Ovary (tissue), 9 donors: Measurements from ENCODE around the gene GALK2. TPM values are rescaled to one million over a fixed set of nuclear protein-coding genes. Genes with fewer than 3 reads are reported as not detected.

Experiments
- DNase-seq, 5 donors: peaks; one replicate each; pipeline ENCODE4 v3.0.0-alpha.2; 2019 to 2020
- H3K27ac ChIP-seq, 2 donors: fragments of 200-600 bp; one replicate each; pipeline versions ENCODE4 v1.5.1 to v1.8.0; 2019 to 2022
- H3K27me3 ChIP-seq: fragments of 200-600 bp; one replicate; pipeline ENCODE4 v1.8.0; 2022
- H3K36me3 ChIP-seq: fragments of 200-600 bp; sonication (generic); one replicate; pipeline ENCODE4 v1.5.1; 2019
- H3K4me1 ChIP-seq: one replicate; pipeline ENCODE4 v1.8.1; 2013; ENCODE audit warnings: mild to moderate bottlenecking, moderate library complexity; ENCODE audit not compliant: insufficient read depth
- H3K4me3 ChIP-seq: fragments of 200-600 bp; sonication (generic); one replicate; pipeline ENCODE4 v1.5.1; 2017
- H3K9me3 ChIP-seq, 2 donors: fragments of 200-600 bp in 1 of 2; sonication (generic) in 1 of 2; one replicate each; pipeline versions ENCODE4 v1.5.1 to v1.8.1; 2013 to 2019; ENCODE audit warnings: mild to moderate bottlenecking in 1 of 2, moderate library complexity in 1 of 2
- CTCF ChIP-seq, 3 donors: fragments of 450-650 bp in 2 of 3; fragments of 200-600 bp in 1 of 3; IDR thresholded peaks; one replicate each; pipeline versions ENCODE4 v1.5.1 to v1.8.0; 2016 to 2022; ENCODE audit warnings: antibody characterized with exemption in 3 of 3, mild to moderate bottlenecking in 1 of 3
- EP300 ChIP-seq: sonication (generic); formaldehyde crosslinking; IDR thresholded peaks from one replicate; pipeline ENCODE4 v1.6.1; 2017; ENCODE audit warnings: antibody characterized with exemption
- POLR2A ChIP-seq: fragments of 450-650 bp; IDR thresholded peaks from one replicate; pipeline ENCODE4 v1.6.1; 2017; ENCODE audit warnings: antibody characterized with exemption, mild to moderate bottlenecking, moderate library complexity
- WGBS, 3 donors: extraction: QIAGEN DNeasy Blood & Tissue Kit in 1 of 3; methylation state at CpG; one replicate each; pipeline versions ENCODE4 v1.1.5 to v1.1.7; 2013 to 2017; 5-methylcytosine and 5-hydroxymethylcytosine counted together
- intact Hi-C, 4 donors: fragments of 100-400 bp; cut with DNase I; formaldehyde crosslinking; loops; one replicate each; pipeline versions ENCODE4 v1.11.0 to v1.15.1; 2022 to 2023
- polyA plus RNA-seq, 2 donors: library from polyadenylated mRNA; stranded (reverse); fragments of 200-250 nt in 1 of 2; fragments of 350-450 nt in 1 of 2; fragmentation: Illumina TruSeq in 1 of 2; extraction: RNeasy Lipid Tissue Mini Kit (QIAGEN cat#74804) in 1 of 2; gene quantifications; one replicate each; pipeline ENCODE4 v1.2.3, GENCODE V29; 2013 to 2014
- total RNA-seq, 7 donors: library from RNA; depleted of rRNA in 2 of 7; stranded (reverse); fragments of >200 nt in 2 of 7; fragmentation: NEBNext Ultra II Directional in 3 of 7; extraction: Animal tissue kit (Norgen Biotek cat#: 25700) in 3 of 7; gene quantifications; one replicate each; pipeline versions ENCODE4 v1.1.0 to v1.2.4, GENCODE V29; 2016 to 2023
- donor health status: DM: no; HTN: no; CAD: no; lungs with moderate emphysema.
- donor health status: DM: no; HTN: no; CAD: no.
- donor health status: Bipolar disorder and iron deficiency.
- donor health status: DM: yes; HTN: yes; CAD: no.
- donor health status: DM: no; HTN: no; CAD: no.
- donor health status: DM: yes; HTN: yes; CAD: no.

Gene GALK2
- total and polyA plus RNA-seq, 9 donors = 14.4 to 49.2 (median 37.9) TPM

GRCh38 chr15:49151831-49152230 lies 18.2 kb upstream of the GALK2 start:
- WGBS, 3 donors = 56 to 71% (median 63%) methylated on average over 3 of the region's 3 CpGs
- no peak for TF ChIP-seq CTCF (IDR thresholded peaks at IDR 0.05)
- no peak for TF ChIP-seq EP300
- no peak for TF ChIP-seq POLR2A
- H3K4me1 ChIP-seq = peaks cover 2% of the 10 kb centered on the region
- H3K36me3 ChIP-seq = no peaks in the 10 kb centered on the region
- DNase-seq = no peak
- H3K4me3 ChIP-seq = no peak overlapping the region
- H3K27me3 ChIP-seq = no peaks in the 10 kb centered on the region
- no peak overlapping the region for H3K27ac ChIP-seq
- no peaks in the 10 kb centered on the region for H3K9me3 ChIP-seq
- intact Hi-C loops = no loop called here

GRCh38 chr15:49152552-49153312 lies 17.3 kb upstream of the GALK2 start:
- intact Hi-C loops = no loop called here
- Histone ChIP-seq H3K36me3 (no peaks in the 10 kb centered on the region), H3K4me1 (peaks cover 2% of the 10 kb centered on the region), H3K9me3 (no peaks in the 10 kb centered on the region), H3K27ac (no peak overlapping the region), H3K4me3 (no peak overlapping the region), H3K27me3 (no peaks in the 10 kb centered on the region)
- TF ChIP-seq CTCF (IDR thresholded peaks at IDR 0.05) (no peak), EP300 (no peak), POLR2A (no peak)
- 89 to 92% (median 91%) methylated on average over 9 of the region's 9 CpGs for WGBS, 3 donors
- DNase-seq = no peak

DNA sequence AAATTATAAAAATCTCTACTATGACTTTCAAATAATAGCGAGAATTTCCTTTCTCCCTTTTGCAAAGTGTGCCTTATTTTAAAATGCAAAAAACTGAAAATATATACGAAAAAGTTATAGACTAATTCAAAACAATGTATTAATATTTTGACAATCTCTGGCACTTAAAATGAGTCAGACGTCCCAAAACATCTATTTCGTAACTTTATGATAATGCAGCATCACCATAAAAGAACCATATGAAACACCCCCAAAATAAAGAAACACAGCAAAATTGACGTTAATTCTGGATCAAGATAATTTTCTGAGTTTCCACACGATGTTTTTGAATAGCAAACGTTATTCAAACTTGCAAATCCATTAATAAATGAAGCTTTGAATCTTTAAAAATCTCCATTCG lies 15.7 kb upstream of the GALK2 start:
- intact Hi-C loops = no loop called here
- Histone ChIP-seq H3K9me3 (no peaks in the 10 kb centered on the region), H3K27ac (no peak overlapping the region), H3K4me3 (peak overlapping the region; percentile 93), H3K4me1 (peaks cover 2% of the 10 kb centered on the region), H3K36me3 (no peaks in the 10 kb centered on the region), H3K27me3 (no peaks in the 10 kb centered on the region)
- no peak for DNase-seq
- WGBS, 3 donors = 11 to 18% (median 15%) methylated on average over 8 of the region's 8 CpGs
- no peak for TF ChIP-seq CTCF (IDR thresholded peaks at IDR 0.05)
- no peak for TF ChIP-seq POLR2A
- TF ChIP-seq EP300 = no peak

DNA sequence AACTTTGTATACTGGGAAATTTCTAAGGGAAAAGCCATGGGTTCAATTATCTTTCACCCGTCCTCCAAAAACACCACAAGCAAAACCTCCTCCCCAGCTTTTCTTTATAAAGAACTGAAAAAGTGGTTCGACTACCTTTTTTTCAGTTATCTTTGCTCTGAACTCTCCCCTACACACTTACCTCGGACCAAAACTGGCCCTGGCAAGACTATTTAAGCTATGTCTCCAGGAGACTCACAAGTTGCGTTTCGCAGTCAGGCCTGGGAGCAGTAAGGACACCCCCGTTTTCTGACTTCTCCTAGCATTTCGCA lies 15.3 kb upstream of the GALK2 start:
- Histone ChIP-seq H3K27ac (peak overlapping the region; percentile 37 to 62), H3K4me1 (peaks cover 2% of the 10 kb centered on the region), H3K36me3 (no peaks in the 10 kb centered on the region), H3K4me3 (peak overlapping the region; percentile 93), H3K9me3 (no peaks in the 10 kb centered on the region), H3K27me3 (no peaks in the 10 kb centered on the region)
- WGBS, 3 donors = 0 to 1% (median 0%) methylated on average over 7 of the region's 7 CpGs
- intact Hi-C loops = no loop called here
- TF ChIP-seq CTCF (IDR thresholded peaks at IDR 0.05) = no peak
- peak in 1 of 5 donors; percentile 18 for DNase-seq
